Nephron (organoid): ENCODE measurements around the gene COL8A2.
A peak's percentile ranks its signal among the peaks of the same experiment; 100 is the strongest.

ENCODE experiments used
- H3K27ac Mint-ChIP-seq, 3 experiments: 2 replicates each; pipeline ENCODE4 v1.8.0; 2020; ENCODE audit warnings: mixed read lengths in 3 of 3, mild to moderate bottlenecking in 2 of 3, moderate library complexity in 1 of 3
- H3K27me3 Mint-ChIP-seq: 2 replicates; pipeline ENCODE4 v1.8.0; 2021; ENCODE audit warnings: low read depth, mild to moderate bottlenecking, moderate library complexity, mixed read lengths
- H3K36me3 Mint-ChIP-seq: 2 replicates; pipeline ENCODE4 v1.8.0; 2020; ENCODE audit warnings: low read depth, mixed read lengths
- H3K4me1 Mint-ChIP-seq: 2 replicates; pipeline ENCODE4 v1.8.0; 2020; ENCODE audit warnings: mixed read lengths
- H3K4me3 Mint-ChIP-seq, 3 experiments: 2 replicates each; pipeline ENCODE4 v1.8.0; 2020; ENCODE audit warnings: mild to moderate bottlenecking in 3 of 3, mixed read lengths in 3 of 3, moderate library complexity in 2 of 3
- H3K9me3 Mint-ChIP-seq: 2 replicates; pipeline ENCODE4 v1.8.0; 2020; ENCODE audit warnings: mixed read lengths
- CTCF ChIP-seq, 3 experiments: fragments of 200-600 bp; sonication (generic); IDR thresholded peaks; one replicate each; pipeline ENCODE4 v1.5.0; 2021; ENCODE audit warnings: antibody characterized with exemption in 3 of 3; ENCODE audit not compliant: unreplicated experiment in 3 of 3

The COL8A2 gene

GRCh38 chr1:36125129-36125991, at the start of gene COL8A2:
Gene COL8A2, minus strand, starts transcription at chr1:36125222. Its CDS starts 24,980 bp downstream, at chr1:36100242.
- H3K4me1 Mint-ChIP-seq: peaks cover 46% of the 10 kb centered on the region

GRCh38 chr1:36174713-36175112, 49.7 kb upstream of the COL8A2 start:
- Mint-ChIP-seq H3K27me3 (no peaks in the 10 kb centered on the region), H3K4me3 (no peak overlapping the region)

More at GRCh38 chr1:36125129-36125991, at the start of gene COL8A2:
- Mint-ChIP-seq H3K9me3 (no peaks in the 10 kb centered on the region), H3K27ac (peak within 1 kb of the TSS; percentile 7 to 95 (median 71)), H3K27me3 (peaks cover 41% of the 10 kb centered on the region), H3K4me3 (peak within 1 kb of the TSS; percentile 74 to 78 (median 75)), H3K36me3 (no peaks in the 10 kb centered on the region)
- TF ChIP-seq CTCF (IDR thresholded peaks at IDR 0.05; ENCODE audit: unreplicated experiment in 3 of 3): no peak

GRCh38 chr1:36172983-36173382, 48.0 kb upstream of the COL8A2 start:
- peaks cover 54% of the 10 kb centered on the region for H3K36me3 Mint-ChIP-seq
- no peaks in the 10 kb centered on the region for H3K9me3 Mint-ChIP-seq
- H3K27ac Mint-ChIP-seq: no peak overlapping the region
- no peak overlapping the region for H3K4me3 Mint-ChIP-seq
- H3K4me1 Mint-ChIP-seq: peaks cover 41% of the 10 kb centered on the region
- H3K27me3 Mint-ChIP-seq: no peaks in the 10 kb centered on the region
- no peak for TF ChIP-seq CTCF (IDR thresholded peaks at IDR 0.05; ENCODE audit: unreplicated experiment in 3 of 3)

More at GRCh38 chr1:36174713-36175112, 49.7 kb upstream of the COL8A2 start:
- no peaks in the 10 kb centered on the region for H3K9me3 Mint-ChIP-seq
- H3K4me1 Mint-ChIP-seq: peaks cover 34% of the 10 kb centered on the region
- peak overlapping the region in 1 of 3 experiments; percentile 7 for H3K27ac Mint-ChIP-seq
- TF ChIP-seq CTCF (IDR thresholded peaks at IDR 0.05; ENCODE audit: unreplicated experiment in 3 of 3): no peak
- peaks cover 59% of the 10 kb centered on the region for H3K36me3 Mint-ChIP-seq

- H3K4me3 Mint-ChIP-seq: no peak overlapping the region
- no peak overlapping the region for H3K27ac Mint-ChIP-seq
- H3K36me3 Mint-ChIP-seq: peaks cover 50% of the 10 kb centered on the region
- H3K9me3 Mint-ChIP-seq: no peaks in the 10 kb centered on the region
- TF ChIP-seq CTCF (IDR thresholded peaks at IDR 0.05; ENCODE audit: unreplicated experiment in 3 of 3): no peak
- no peaks in the 10 kb centered on the region for H3K27me3 Mint-ChIP-seq
- peaks cover 39% of the 10 kb centered on the region for H3K4me1 Mint-ChIP-seq
Observed at GRCh38 chr1:36172017-36172747, 47.2 kb upstream of the COL8A2 start.

GRCh38 chr1:36170643-36171412, 45.8 kb upstream of the COL8A2 start:
- no peak for TF ChIP-seq CTCF (IDR thresholded peaks at IDR 0.05; ENCODE audit: unreplicated experiment in 3 of 3)
- Mint-ChIP-seq H3K27ac (peak overlapping the region in 1 of 3 experiments; percentile 69), H3K27me3 (no peaks in the 10 kb centered on the region), H3K9me3 (no peaks in the 10 kb centered on the region), H3K36me3 (peaks cover 55% of the 10 kb centered on the region), H3K4me3 (no peak overlapping the region), H3K4me1 (peaks cover 44% of the 10 kb centered on the region)
